H54 (cell line): ENCODE results near the gene MAPK8IP3.
"Not testable (repeated sequence)": the region's sequence is repeated elsewhere in the genome, so short reads cannot be mapped to it uniquely, and the experiment has no call there.

Experiments used
- DNase-seq: peaks from one replicate; pipeline ENCODE4 v3.0.0; 2011; ENCODE audit warnings: low spot score, mixed read lengths; ENCODE audit not compliant: insufficient read length
- FAIRE-seq: peaks from 3 replicates; lab custom pipeline; 2011; peaks lifted over from hg19 to GRCh38; lab: Jason Lieb, UNC
- POLR2A ChIP-seq: IDR thresholded peaks from 2 replicates; pipeline ENCODE4 v1.6.1; 2011; ENCODE audit warnings: low read depth, mild to moderate bottlenecking, low read length

The MAPK8IP3 gene

DNA sequence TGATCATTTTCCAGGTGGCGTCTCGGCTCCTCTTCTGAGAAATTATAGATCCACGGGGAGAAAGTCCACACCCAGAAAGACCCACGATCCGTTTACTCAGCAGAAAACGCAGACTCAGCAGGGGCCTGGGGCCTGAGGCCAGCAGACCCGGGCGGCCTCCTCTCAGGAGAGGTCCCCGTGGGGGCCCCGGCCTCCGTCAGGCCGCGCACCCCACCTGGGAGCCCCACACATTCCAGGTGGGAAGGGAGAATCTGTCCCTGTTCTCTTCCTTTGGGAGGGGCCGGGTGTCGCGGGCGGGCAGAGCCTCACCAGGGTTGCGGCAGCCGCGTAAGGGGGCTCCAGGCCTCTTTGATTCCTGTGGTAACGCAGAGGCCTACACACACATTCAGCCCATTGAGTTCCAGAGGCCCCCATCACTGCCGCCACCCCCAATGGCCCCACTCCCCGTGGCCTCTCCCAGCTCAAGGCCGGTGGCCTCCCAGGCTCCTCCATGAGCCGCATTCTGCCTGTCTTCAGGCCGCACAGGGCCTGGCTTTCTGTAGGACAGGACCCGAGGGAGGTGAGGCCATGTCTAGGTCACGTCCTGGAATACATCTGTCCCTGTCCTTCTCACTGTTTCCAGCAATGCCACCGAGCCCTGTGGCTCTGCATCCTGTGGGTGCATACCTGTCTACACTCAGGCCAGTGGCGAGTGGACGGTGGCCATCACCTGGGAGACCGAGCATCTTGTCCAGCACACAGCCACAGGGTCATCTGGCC, 89.1 kb downstream of the MAPK8IP3 start:
- DNase-seq: no peak
- no peak for FAIRE-seq
- TF ChIP-seq POLR2A: no peak

DNA sequence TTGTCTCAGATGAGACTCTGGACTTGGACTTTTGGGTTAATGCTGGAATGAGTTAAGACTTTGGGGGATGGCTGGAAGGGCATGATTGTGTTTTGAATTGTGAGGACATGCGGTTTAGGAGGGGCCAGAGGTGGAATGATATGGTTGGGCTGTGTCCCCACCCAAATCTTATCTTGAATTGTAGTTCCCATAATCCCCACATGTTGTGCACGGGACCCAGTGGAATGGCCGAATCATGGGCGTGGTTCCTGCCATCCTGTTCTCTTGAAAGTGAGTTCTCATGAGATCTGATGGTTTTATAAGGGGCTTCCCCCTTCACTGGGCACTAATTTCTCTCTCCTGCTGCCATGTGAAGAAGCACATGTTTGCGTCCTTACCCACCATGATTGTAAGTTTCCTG, 93.3 kb downstream of the MAPK8IP3 start:
- not testable (repeated sequence) for FAIRE-seq

DNA sequence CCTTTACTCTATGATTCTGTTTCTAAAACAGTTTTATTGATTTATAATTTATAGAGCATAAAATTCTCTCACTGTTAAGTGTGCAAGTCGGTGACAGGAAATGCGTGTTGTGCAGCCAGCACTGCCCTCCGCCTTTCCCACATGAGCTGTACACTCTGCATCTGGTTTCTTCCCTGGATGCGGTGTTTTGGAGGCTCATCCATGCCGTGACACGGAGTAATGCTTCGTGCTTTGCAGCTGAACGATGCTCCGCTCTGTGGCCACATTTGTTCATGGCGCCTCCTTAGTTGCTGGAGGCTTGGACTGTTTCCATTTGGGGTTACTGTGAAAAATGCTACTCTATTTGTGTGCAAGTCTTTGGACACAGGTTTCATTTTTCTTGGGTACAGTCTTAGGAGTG, 94.7 kb downstream of the MAPK8IP3 start:
- TF ChIP-seq POLR2A: no peak
- no peak for FAIRE-seq
- DNase-seq: no peak

More for the DNA sequence above, 93.3 kb downstream of the MAPK8IP3 start:
- not testable (repeated sequence) for DNase-seq

DNA sequence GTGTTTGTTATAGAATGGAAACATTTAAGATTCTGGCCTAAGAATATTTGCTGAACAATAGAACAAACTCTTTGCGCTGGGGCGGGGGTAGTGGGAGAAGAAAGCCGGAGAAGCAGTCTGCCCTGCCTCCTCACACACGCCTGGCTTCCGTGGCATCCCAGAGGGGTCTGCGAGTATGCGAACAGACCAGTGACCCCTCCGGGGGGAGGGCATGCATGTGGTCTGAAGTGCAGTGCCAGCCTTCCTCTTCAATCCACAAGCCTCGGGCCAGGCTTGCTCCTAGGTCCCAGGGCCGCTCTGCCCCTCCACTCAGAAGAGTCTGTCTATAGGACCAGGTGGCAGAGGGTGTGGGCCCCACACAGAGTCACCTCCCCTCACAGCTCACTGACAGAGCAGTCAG, 101.6 kb downstream of the MAPK8IP3 start:
- no peak for TF ChIP-seq POLR2A
- FAIRE-seq: no peak
- DNase-seq: no peak

DNA sequence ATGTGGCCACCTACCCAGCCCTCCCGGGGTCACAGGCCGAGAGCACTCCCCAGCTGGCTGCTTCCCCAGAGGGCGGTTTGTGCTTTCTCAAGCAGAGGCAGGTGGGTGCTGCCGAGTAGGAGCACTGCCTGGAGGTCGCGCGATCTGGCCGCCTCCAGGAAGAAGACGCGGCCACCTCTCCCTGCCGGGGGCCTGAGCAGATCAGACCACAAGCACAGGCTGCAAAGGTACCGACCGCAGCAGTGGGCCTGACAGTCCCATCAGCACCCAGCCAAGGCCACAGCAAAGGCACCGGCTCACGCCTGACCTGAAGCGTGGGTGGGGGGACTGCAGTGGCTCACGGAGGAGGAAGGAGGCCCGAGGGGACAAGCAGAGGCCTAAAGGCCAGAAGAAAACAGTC, 102.7 kb downstream of the MAPK8IP3 start:
- DNase-seq: no peak
- TF ChIP-seq POLR2A: no peak
- no peak for FAIRE-seq

DNA sequence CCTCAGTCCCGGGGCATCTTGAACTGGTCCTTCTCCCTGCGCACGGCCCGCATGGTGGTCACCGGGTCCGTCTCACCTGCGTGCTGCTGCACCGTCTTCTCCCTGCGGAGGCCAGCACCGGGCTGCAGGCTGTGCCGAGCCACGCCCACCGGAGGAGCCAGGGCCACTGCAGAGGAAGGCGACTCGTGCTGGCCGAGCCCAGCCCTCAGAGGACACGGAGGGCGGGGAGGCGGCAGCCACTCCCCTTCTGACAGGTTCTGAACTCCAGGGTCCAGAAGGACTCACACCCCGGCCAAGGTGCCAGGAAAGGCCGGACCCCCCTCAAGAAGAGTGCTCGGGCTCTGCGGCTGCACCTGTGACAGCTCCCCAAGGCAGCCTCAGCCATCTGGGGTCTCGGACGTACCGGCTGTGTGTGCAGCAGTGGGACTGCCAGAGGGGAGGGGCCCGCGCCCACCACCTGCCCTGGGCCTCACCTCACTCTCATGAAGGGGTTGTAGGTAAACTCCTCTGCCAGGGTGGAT, 103.3 kb downstream of the MAPK8IP3 start:
- TF ChIP-seq POLR2A: no peak
- DNase-seq (no peak), FAIRE-seq (no peak)

DNA sequence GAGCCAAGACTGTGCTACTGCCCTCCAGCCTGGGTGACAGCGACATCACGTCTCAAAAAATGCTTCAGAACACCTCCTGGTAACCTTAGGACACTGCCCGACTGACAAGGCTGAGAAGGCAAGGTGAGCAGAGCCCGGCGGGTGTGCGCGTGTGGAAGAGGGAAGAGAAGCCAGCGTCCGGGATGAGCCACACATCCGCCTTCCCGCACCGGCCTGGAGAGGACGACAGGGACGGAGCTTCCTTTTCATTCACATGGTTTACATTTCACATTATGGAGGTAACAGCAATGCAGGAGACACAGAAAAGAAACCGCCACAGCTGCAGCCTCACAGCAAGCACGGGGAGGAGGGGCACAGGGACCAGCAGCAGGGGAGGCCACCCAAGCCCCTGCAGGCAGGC, 104.1 kb downstream of the MAPK8IP3 start:
- TF ChIP-seq POLR2A: no peak
- no peak for FAIRE-seq
- no peak for DNase-seq

DNA sequence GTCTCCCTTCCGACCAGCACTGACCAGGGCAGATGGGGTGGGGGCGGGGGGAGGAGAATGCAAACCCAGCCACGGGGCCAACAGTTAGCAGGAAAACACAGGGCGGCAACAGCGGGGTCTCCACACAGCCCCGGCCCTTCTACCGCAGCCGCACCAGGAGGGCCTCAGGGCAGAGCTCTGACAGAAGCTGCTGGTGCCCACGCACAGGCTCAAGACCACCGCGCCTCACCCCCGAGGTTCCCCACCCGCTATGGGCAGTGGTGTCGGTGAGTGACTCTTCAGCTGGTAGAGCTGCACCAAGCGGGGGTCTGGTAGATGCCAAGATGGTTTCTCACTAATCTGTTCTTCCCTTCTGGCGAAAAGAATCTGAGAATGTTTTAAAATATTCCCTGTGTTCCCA, 104.5 kb downstream of the MAPK8IP3 start:
- DNase-seq (no peak), FAIRE-seq (no peak)
- no peak for TF ChIP-seq POLR2A

DNA sequence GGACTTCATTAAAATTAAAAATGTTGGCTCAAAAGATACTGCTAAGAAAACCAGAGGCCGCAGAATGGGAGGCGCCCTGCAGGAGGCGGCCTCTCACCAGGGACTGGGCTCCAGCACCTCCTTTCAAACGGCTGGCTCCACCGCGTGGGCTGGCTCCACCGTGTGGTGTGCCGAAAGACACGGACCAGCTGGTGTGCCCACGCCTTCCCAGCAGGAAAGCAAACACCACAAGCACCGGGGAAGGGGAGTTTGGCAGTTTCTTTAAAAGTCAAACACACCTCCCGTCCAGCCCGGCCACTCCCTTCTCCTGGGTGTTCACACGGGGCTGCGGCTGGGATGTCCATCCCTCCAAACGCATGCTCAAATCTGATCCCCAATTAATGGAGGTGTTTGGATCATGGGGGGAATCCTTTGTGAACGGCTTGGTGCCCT, 106.8 kb downstream of the MAPK8IP3 start:
- no peak for DNase-seq
- no peak for FAIRE-seq
- TF ChIP-seq POLR2A: no peak

DNA sequence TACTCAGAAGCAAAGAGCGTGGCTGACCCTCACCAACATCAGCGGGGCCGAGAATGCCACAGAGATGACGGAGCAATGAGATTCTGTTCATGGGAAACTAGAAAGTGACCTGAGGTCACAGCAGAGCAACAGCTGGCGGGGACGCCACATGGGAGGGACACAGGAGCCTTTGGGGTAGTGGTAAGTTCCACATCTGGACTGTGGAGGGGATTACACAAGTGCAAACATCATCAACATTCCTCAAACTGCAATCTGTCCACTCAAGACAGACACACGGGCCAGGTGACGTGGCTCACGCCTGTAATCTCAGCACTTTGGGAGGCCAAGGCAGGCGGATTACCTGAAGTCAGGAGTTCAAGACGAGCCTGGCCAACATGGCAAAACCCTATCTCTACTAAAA, 109.5 kb downstream of the MAPK8IP3 start:
- FAIRE-seq: no peak
- no peak for DNase-seq
- no peak for TF ChIP-seq POLR2A

DNA sequence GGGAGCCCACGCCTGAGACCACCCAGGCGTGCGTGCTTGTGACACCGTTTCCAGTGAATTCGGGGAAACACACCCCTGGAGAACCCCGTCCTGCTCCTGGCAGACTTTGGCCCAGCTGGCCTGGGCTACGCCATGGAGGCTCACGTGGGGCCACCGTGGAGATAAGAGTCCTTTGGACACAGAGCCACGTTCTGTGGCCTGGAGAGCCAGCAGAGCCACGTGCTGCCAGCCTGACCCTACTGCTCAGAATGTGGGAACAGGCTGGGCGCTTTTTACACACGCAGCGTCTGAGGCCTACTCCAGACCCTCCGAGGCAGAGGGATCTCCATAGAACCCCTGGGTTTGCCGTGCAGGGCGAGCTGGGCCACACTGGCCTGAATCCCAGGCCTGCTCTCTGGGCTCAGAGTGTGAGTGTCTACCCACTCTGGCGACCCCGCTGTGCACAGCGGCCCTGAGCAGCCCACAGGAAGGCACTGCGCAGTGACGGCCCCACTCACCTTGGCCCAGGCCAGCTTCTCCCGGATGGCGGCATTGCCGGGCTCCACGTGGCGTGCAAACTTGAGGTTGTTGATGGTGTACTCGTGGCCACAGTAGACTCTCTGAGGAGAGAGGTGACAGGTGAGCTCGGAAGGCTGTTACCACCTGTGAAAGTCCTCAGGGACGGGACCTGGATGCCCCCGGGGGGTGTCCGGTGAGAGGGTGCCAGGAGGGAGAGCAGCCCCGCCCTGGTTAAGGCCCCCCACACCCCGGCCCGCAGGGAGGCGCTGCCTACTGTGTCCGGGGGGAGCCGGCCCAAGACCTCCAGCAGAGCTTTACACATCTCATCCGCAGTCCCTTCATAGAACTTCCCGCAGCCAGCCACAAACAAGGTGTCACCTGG, 110.6 kb downstream of the MAPK8IP3 start:
- DNase-seq: no peak
- no peak for FAIRE-seq
- no peak for TF ChIP-seq POLR2A

DNA sequence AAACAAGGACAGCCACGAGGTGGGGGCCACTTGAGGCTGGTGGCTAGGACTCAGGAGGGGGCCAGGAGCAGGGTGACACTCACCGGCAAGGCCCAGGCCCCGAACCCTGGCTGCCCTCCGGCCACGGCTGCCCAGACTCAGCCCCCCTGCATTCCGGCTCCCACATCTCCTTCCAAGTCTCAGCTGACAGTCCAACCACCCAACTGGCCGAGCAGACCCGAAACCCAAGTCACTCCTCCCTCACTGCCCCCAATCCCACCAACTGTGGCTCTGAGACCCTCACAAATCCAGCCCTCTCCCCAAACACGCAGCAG, 111.2 kb downstream of the MAPK8IP3 start:
- no peak for TF ChIP-seq POLR2A
- FAIRE-seq: no peak
- no peak for DNase-seq

DNA sequence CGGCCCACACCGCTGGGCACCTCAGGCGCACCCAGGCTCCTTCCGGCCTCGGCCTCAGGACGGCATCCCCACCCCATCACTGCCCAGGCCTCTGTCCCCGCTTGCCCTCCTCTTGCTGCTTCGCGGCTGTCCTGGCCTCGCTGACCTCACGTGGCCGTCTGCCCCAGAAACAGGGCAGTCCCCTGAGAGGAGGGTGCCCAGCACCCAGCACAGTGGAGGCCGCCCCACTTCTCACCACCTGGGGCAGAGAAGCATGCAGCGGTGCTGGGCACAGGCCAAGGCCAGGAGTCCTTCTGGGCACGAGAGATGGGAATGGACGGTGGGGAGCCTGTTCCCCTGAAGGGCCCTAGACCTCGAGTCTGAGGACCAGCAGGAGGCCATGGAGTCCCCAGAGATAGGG, 111.7 kb downstream of the MAPK8IP3 start:
- no peak for FAIRE-seq
- no peak for DNase-seq
- no peak for TF ChIP-seq POLR2A

DNA sequence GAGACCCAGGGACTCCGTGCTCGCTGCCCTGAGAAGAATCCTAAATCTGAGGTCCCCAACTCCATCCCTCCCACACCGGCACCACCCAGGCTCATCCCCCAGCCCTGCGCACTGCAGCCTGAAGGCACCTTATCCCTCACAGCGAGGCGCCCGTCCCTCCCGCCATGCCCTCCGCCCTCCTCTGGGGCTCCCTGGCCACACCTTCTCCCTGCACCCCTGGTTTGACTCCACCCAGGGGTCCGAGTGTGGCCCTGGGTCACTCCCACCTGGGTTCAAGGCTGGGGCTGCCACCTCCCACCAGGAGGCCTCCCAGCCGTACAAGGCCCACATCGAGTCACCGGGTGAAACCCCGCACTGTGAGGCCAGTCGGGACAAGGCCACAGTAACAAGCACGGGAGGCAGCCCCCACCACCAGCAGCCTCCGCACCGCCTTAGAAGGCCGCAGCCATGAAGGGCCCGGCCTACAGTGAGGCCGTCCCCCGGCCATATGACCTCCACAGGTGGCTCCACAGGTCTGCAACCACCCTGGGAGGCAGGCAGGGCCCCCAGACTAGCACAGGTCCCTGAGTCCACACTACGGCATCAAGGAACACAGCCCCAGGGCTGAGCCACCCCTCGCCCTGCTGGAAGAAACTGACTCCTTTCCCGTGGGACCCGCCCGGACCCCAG, 112.3 kb downstream of the MAPK8IP3 start:
- TF ChIP-seq POLR2A: no peak
- DNase-seq (no peak), FAIRE-seq (no peak)
